GM06990 (cell line): ENCODE results near the gene THBS2.
"Not testable (repeated sequence)": the region's sequence is repeated elsewhere in the genome, so short reads cannot be mapped to it uniquely, and the experiment has no call there.

ENCODE experiments used
- DNase-seq: peaks from one replicate; pipeline ENCODE4 v3.0.0-alpha.2; 2011; ENCODE audit not compliant: insufficient read length; ENCODE audit errors: extremely low read depth
- H3K27me3 ChIP-seq: replicated peaks from 2 replicates; pipeline ENCODE4 v1.6.0; 2011; ENCODE audit warnings: low read length; ENCODE audit not compliant: control insufficient read depth, insufficient read depth
- H3K36me3 ChIP-seq: 2 replicates; pipeline ENCODE4 v1.5.1; 2011; ENCODE audit warnings: low read length; ENCODE audit not compliant: control insufficient read depth, insufficient read depth
- H3K4me3 ChIP-seq: replicated peaks from 2 replicates; pipeline ENCODE4 v1.5.1; 2011; ENCODE audit warnings: low read depth, mild to moderate bottlenecking, control low read depth, low read length
- TF ChIP-seq, protein P1 (sequence below): IDR thresholded peaks from 2 replicates; pipeline ENCODE4 v1.5.1; 2011; ENCODE audit warnings: low read length, control low read depth, mild to moderate bottlenecking, inconsistent platforms; ENCODE audit not compliant: insufficient read depth, poor library complexity, severe bottlenecking

THBS2 gene

DNA sequence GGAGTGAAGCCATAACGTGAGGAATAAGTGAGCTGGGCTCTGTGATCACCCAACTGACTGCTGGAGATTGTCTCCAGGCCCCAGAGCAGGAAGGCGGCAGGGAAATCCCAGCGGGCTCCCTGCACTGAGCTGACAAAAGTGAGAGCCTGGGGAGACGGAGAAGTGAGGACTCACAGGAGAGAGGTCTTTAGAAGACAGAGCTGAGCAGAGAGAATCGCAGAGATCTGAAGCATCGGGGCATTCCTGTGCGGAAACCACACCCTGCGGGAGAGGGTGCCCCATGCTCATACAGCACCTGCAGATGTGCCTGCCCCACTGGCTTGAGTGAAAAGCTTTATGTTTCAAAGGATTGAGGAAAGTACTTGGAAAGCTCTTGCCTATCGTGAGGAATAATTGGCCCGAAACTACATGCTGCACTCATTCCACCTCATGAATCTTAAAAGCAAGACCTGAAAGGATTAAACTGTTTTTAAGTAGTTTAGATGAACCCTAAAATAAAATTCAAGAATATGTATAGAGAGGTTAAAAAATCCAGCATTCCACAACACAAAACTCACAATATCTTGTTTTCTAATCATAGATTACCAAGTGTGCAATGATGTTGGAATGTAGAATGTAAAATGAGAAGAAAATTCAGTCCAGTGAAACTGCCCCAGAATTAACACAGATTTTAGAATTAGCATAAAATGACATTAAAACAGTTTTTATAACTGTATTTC lies 17.7 kb upstream of the THBS2 start:
- DNase-seq: no peak
- TF ChIP-seq, protein P1, sequence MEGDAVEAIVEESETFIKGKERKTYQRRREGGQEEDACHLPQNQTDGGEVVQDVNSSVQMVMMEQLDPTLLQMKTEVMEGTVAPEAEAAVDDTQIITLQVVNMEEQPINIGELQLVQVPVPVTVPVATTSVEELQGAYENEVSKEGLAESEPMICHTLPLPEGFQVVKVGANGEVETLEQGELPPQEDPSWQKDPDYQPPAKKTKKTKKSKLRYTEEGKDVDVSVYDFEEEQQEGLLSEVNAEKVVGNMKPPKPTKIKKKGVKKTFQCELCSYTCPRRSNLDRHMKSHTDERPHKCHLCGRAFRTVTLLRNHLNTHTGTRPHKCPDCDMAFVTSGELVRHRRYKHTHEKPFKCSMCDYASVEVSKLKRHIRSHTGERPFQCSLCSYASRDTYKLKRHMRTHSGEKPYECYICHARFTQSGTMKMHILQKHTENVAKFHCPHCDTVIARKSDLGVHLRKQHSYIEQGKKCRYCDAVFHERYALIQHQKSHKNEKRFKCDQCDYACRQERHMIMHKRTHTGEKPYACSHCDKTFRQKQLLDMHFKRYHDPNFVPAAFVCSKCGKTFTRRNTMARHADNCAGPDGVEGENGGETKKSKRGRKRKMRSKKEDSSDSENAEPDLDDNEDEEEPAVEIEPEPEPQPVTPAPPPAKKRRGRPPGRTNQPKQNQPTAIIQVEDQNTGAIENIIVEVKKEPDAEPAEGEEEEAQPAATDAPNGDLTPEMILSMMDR: no peak

GRCh38 chr6:169270077-169270380 lies 16.4 kb upstream of the THBS2 start:
- DNase-seq, H3K27me3 ChIP-seq, H3K4me3 ChIP-seq, H3K36me3 ChIP-seq: not testable (repeated sequence)

More for the DNA sequence above, 17.7 kb upstream of the THBS2 start:
- no peaks in the 10 kb centered on the region for H3K36me3 ChIP-seq
- H3K4me3 ChIP-seq: no peak overlapping the region
- no peaks in the 10 kb centered on the region for H3K27me3 ChIP-seq

GRCh38 chr6:169269180-169270076 lies 15.8 kb upstream of the THBS2 start:
- Histone ChIP-seq H3K36me3 (no peaks in the 10 kb centered on the region), H3K27me3 (no peaks in the 10 kb centered on the region), H3K4me3 (no peak overlapping the region)
- DNase-seq: no peak
- TF ChIP-seq, protein P1: no peak

GRCh38 chr6:169268276-169268675 lies 14.6 kb upstream of the THBS2 start:
- Histone ChIP-seq H3K4me3 (no peak overlapping the region), H3K36me3 (no peaks in the 10 kb centered on the region), H3K27me3 (no peaks in the 10 kb centered on the region)
- no peak for DNase-seq
- TF ChIP-seq, protein P1: no peak

- TF ChIP-seq, protein P1: no peak
- Histone ChIP-seq H3K36me3 (no peaks in the 10 kb centered on the region), H3K27me3 (no peaks in the 10 kb centered on the region), H3K4me3 (no peak overlapping the region)
- no peak for DNase-seq
Measured at GRCh38 chr6:169266746-169267591, 13.3 kb upstream of the THBS2 start.
